GM18951 (cell line): Measurements from ENCODE around the gene SH3GLB2.

Experiments used
- POLR2A ChIP-seq: IDR thresholded peaks from 4 replicates; pipeline ENCODE4 v1.6.1; 2011; ENCODE audit warnings: mild to moderate bottlenecking; ENCODE audit not compliant: insufficient read length, insufficient read depth; ENCODE audit errors: extremely low read depth
- in situ Hi-C: fragments of 300-500 bp; cut with MboI; formaldehyde crosslinking; loops from one replicate; pipeline ENCODE4 v1.12.0; 2022; ENCODE audit warnings: low sequenced_read_pairs, mixed read lengths, inconsistent platforms; ENCODE audit not compliant: unreplicated experiment

The SH3GLB2 gene

DNA sequence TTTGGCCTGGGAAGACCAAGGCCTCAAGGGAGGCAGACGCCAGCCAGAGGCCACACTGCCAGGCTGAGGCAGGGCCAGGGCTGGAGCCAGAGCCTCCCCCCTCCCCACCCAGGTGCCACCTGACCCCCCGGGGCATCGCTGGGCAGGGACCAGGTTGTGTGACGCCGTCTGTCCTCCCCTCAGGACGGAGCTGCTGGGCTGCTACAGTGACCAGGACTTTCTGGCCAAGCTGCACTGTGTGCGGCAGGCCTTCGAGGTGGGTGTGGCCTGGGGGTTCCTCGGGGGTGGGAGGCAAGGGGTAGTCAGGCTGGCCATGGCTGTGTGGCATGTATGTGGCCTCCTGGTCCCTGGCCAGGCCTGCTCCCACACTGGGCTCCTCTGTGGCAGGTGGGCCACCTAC lies 34.9 kb upstream of the SH3GLB2 start:
- no peak for TF ChIP-seq POLR2A
- in situ Hi-C loops, result no loop called here

DNA sequence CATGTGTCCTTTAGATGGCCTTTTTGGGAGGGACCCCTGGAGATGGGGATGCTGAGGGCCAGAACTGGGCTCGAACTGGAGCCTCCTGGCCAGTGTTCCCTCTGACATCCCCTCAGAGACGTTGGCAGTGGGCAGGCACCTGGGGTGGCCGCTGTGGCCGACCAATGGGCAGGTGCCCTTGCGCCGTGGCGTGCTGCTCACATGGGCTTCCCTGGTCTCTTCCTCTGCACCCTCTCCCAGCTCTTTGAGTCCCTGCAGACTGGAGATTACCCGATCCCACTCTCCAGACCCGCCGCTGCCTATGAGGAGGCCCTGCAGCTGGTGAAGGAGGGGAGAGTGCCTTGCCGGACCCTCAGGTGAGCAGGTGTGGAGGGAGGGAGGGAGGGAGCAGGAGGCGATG lies 32.9 kb upstream of the SH3GLB2 start:
- no peak for TF ChIP-seq POLR2A
- in situ Hi-C loops, result no loop called here

DNA sequence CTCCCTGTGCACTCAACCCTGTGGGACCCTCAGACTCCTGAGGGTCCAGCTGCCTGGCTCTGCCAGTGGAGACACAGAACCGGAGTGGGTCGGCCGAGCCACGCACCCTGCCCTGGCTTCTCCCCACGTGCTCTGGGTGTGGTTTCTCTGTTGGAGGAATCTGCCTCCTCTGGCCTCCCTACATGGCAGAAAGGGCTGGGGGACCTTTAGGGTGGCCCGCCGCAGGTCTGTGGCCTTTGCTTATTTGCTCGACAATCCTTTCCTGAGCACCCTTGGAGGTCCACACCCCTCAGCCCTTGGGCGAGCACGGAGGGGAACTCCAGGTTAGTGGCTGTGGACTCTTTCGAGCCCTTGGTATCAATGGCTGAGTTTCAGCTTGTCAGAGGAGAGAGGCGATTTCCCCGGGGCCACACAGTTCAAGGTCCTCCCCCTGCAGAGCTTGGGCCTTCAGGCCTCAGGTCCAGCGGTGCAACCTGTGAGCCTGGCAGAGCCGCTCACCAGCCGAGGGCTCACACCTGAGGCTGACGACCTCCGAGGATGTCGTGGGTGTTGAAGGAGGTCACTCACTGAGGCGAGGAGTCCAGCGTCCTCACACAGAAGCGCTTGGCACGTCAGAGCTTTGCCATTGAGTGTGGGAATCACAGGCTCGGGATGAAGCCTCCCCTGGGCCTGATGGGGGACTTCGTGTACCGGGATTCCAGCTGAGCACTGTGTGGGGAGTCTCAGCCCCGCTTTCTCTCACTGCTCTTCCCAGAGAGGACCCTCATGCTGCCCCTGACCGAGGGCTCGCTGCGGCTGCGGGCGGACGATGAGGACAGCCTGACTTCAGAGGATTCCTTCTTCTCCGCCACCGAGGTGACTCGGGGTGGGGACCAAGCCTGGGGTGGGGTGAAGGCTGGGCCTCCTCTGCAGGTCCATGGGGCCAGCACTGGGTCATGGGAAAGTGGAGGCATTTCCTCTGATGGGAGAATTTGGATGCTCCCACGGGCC lies 32.0 kb upstream of the SH3GLB2 start:
- in situ Hi-C loops, result no loop called here
- TF ChIP-seq POLR2A, result no peak

DNA sequence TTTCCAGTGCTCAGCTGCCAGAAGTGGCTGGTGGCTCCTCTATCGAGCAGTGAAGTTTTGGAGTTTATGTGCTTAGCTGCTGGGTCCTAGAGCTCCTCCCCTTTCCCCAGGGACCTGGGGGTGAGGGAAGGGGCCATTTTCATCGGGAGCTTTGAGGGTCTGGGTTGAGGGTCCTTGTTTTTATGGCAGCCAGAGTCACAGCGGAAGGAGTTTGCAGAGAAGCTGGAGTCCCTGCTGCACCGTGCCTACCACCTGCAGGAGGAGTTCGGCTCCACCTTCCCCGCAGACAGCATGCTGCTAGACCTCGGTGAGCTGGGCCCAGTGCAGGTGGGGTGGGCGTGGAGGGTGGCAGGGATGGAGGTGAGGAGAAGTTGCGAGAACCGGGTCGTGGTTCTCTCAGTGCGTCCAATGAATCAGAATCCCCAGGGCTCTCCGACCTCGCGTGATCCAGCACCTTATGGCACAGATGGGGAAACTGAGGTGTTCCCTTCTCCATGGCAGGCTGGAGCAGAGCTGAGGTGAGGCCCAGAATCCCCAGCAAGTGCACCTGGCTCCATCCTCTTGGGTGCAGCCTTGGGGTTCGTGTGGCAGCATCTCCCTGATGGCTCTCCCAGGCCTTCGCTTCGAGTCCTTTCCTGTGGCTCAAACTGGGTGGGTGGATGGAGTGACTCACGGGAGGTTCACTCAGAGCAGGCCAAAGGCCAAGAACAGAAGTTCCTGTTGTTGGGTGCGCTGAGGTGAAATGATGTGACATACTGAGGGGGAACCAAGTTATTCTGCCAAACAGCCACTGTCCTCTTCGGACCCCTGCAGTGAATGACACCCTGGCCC lies 31.0 kb upstream of the SH3GLB2 start:
- TF ChIP-seq POLR2A, result no peak
- in situ Hi-C loops, result no loop called here

DNA sequence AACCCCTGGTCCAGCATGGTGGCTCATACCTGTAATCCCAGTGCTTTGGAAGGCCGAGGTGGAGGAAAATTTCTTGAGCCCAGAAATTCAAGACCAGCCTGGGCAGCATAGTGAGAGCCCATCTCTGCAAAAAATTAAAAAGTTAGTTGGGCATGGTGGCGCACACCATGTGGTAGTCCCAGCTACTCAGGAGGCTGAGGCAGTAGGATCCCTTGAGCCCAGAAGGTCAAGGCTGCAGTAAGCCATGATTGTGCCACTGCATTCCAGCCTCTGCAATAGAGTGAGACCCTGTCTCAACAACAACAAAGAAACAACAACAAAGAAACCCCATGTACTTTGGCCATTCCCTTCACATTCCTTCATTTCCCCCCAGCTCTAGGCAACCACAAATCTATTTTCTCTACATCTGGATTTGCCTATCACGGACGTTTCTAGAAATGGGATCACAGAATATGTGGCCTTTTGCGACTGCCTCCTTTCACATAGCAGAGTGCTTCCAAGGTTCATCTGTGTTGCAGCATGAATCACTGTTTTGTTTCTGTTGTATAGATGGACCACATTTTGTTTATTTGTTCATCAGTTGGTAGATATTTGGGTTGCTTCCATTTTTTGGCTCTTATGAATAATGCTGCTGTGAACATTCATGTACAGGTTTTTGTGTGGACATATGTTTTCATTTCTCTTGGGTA lies 26.2 kb upstream of the SH3GLB2 start:
- in situ Hi-C loops, result no loop called here
- TF ChIP-seq POLR2A, result no peak

DNA sequence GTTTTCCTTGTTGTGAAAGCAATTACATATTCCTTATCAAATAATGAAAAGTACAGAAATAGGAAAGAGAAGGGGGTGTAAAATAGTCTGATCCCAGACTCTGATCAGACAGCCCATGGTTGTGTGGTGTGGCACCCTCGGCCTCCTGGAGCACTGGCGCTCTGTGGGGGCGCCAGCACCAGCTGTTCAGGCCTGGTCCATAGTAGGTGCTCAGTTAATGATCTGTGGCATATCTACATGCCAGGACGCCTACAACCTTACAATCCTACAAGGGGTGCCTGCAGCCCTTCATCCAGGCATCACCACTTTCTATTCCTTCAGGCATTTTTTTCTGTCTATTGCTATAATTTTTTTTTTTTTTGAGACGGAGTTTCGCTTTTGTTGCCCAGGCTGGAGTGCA lies 24.9 kb upstream of the SH3GLB2 start:
- in situ Hi-C loops, result no loop called here
- TF ChIP-seq POLR2A, result no peak

DNA sequence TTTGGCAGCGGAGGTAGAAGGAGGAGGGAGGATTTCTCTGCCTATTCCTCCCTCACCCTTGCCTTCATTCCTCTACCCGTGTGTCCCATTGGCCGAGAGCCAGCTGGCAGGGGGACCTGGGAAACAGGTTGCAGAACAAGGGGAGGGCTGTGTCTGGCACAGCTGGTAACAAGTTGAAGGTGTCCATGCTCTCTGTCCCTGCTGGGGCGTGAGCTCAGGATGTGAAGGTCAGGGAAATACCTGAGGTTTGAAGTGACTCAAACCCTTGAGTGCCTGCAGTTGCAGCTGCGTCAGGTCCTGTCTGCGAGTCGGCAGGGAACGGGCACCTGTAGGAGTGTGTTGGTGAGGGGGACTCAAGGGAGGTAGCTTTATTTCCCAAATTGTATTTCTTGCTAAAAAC lies 24.5 kb upstream of the SH3GLB2 start:
- in situ Hi-C loops, result no loop called here
- TF ChIP-seq POLR2A, result no peak

DNA sequence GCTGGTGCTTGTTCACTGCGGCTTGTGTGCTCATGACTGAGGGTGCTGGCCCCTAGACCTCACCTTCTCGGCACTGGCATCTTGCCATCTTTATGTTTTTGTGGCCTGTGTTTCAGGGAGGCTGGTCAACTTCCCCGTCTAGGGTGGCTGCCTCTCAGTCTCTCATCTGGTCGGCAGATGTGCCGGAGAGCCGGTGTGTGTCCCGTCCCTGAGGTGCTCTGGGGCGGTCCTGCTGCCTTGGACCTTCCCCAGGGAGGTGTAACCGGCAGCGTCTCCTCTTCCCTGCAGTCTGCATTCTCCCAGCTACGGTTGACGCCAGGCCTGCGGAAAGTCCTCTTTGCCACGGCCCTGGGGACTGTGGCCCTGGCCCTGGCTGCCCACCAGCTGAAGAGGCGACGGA lies 13.9 kb upstream of the SH3GLB2 start:
- no peak for TF ChIP-seq POLR2A
- in situ Hi-C loops, result no loop called here

DNA sequence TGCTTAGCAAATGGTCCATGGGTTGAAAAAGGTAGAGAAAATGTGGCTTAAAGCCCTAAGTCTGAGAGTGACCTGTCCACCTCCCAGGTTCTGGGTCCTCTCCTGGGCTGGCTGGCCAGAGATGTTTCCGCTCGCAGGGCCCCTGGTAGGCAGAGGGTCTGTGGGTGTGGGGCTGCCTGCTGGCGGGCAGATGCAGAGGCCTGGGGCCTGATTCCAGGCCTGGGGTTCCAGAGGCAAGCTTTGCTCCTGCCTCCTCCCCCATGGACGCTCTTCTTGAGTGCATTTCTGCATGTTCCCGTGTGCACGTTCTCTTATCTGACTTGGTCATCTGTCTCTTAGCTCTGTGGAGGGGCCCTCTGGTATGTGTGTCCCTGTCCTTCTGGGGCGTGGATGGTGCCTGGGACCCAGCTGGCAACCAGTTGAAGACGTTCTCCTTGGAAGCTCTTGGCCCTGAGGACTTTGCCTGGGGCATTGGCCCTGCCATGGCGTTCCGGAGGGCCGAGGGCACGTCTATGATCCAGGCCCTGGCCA lies 12.0 kb upstream of the SH3GLB2 start:
- TF ChIP-seq POLR2A, result no peak
- in situ Hi-C loops, result no loop called here

DNA sequence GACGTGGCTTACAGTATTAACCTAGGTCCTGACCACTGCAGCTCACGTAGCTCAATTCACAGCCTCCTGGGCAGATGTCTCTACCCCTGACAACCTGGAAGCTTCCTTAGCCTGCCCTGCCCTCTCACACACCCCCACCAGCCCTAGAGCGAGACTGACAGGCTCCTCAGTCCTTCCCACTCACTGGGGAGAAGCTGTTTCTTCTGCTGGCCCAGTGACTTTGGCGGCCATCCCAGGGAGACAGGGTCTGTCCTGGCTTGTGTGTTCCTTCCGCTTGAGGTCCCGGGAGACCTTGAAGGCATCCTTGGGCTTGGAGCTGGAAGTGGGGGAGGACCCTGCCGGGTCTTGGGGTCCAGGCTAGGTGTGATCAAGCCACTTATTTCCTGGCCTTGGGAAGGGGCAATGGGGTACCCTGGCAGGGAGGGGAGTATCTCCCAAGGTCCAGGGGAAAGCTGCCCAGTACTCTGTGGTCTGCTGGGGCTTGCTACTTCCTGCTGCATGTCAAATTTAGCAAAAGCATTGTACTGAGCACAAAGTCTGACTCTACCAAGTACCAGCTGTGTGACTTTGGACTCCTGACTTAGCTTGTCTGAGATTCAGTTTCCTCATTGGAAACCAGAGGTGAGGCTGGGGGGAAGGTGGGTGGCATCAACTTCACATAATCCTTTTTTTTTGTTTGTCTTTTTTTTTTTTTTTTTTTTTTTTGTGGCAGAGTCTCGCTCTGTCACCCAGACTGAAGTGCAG lies 10.2 kb upstream of the SH3GLB2 start:
- TF ChIP-seq POLR2A, result no peak

DNA sequence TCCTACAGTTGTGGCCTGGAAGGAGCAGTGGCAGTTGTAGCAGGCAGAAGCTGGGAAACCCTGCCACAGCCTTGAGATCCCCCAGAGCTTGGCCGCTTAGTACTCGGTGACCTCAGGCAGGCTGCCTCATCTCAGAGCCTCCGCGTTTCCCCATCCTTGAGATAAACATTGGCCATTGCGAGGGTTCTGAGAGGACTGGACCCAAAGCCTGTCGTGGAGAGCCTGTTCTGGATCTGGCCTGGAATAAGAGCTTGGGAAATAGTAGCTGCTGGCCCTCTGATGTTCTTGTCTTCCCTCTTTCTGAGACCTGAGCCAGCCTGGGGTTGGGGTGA lies 9.6 kb upstream of the SH3GLB2 start:
- in situ Hi-C loops, result no loop called here

More for the DNA sequence above, 10.2 kb upstream of the SH3GLB2 start:
- in situ Hi-C loops, result no loop called here

More for the DNA sequence above, 9.6 kb upstream of the SH3GLB2 start:
- TF ChIP-seq POLR2A, result no peak
